ENCODE data around the gene OR10K2. TPM values are rescaled to one million over a fixed set of nuclear protein-coding genes. Genes with fewer than 3 reads are reported as not detected.

The OR10K2 gene
- total RNA-seq, 1 donor from 2014 or later = not detected

DNA sequence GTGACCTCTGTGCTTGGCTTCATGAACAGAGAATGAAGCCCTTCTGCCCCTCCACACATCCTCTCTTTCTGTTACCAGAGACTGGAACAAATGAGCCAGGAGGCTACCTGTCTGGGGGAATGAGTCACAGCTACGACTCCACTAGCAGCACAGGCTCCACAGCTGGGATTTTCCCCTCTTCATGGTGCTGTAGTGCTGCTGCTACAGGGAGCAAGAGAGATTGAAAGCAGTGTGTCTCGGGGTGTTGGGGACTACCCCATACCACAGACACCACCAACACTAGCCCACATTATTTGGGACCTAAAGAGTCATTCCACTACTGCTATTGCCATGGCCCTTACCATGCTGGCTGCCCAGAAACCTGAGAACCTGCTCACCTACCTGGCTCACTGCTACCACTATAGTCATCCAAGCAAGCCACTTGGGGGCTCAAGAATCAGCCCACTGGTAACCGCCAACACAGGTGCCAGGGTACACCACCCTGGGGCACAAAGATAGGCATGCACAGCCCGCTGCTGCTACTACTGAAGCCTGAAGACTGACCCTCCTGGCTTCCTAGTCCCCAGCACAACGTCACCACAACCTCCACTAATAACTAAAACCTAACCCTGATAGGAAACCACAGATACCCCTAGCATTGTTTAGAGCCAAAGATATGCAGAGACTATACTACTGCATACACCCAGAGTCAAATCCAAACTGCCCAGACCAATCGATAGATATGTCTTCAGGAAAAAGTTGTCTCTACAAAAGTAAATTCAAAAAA is 54.7 kb downstream of the OR10K2 start:
- DNase-seq (ENCODE audit: low read depth) = peak; percentile 33

Other genes starting within 250 kb of the OR10K2 start
- gene CD1D, start 245.3 kb downstream of the OR10K2 start, total RNA-seq = 0.75 and 1.4 TPM in 2 replicates
- not detected in 2 replicates for gene CD1A, start 171.8 kb downstream of the OR10K2 start, total RNA-seq
- not detected in 2 replicates for gene CD1C, start 136.3 kb downstream of the OR10K2 start, total RNA-seq
- not detected in 2 replicates for gene CD1B, start 94.7 kb downstream of the OR10K2 start, total RNA-seq
- gene CD1E, start 72.3 kb downstream of the OR10K2 start, total RNA-seq = not detected in 2 replicates
- gene OR10T2, start 26.8 kb downstream of the OR10K2 start, total RNA-seq = not detected in 2 replicates
- gene OR10K1, start 35.6 kb upstream of the OR10K2 start, total RNA-seq = not detected in 2 replicates
- gene OR10R2, start 46.0 kb upstream of the OR10K2 start, total RNA-seq = not detected in 2 replicates
- not detected in 2 replicates for gene OR6Y1, start 128.2 kb upstream of the OR10K2 start, total RNA-seq
- gene OR6P1, start 144.3 kb upstream of the OR10K2 start, total RNA-seq = not detected in 2 replicates
- gene OR10X1, start 153.7 kb upstream of the OR10K2 start, total RNA-seq = not detected in 2 replicates
- not detected in 2 replicates for gene OR10Z1, start 179.0 kb upstream of the OR10K2 start, total RNA-seq

Measured in renal cortical epithelial cell (primary cell).